Measurements from ENCODE around the gene ADGRD1. TPM values are rescaled to one million over a fixed set of nuclear protein-coding genes. Genes with fewer than 3 reads are reported as not detected.

ADGRD1 gene
- polyA plus RNA-seq, 1 experiment: 68.5 TPM

- no peak for TF ChIP-seq CTCF (IDR thresholded peaks at IDR 0.05; ENCODE audit: insufficient read depth, low read depth, low read length)
- Histone ChIP-seq H3K27me3 (ENCODE audit: control insufficient read depth, insufficient read depth, low read length) (no peaks in the 10 kb centered on the region), H3K36me3 (ENCODE audit: control insufficient read depth, insufficient read depth, low read length) (peaks cover 5% of the 10 kb centered on the region; the same call in 1 of the 2 replicates), H3K4me3 (ENCODE audit: low read depth, low read length) (no peak overlapping the region)
- no peak for DNase-seq (ENCODE audit: low read depth)
- CTCF ChIA-PET: no interaction called here
- POLR2A ChIA-PET: interaction anchor here (0.6 kb wide), 1 partner anchor 18 kb away, joined by 3 read pairs; no protein-coding TSS in a partner anchor
These were observed 28.2 kb downstream of the ADGRD1 start for GRCh38 chr12:130981911-130982310.

GRCh38 chr12:130982565-130983225, 29.0 kb downstream of the ADGRD1 start:
- CTCF ChIA-PET: interaction anchor here (0.6 kb wide), 1 partner anchor 37 kb away, joined by 7 read pairs; no protein-coding TSS in a partner anchor
- H3K27me3 ChIP-seq (ENCODE audit: control insufficient read depth, insufficient read depth, low read length): no peaks in the 10 kb centered on the region
- H3K4me3 ChIP-seq (ENCODE audit: low read depth, low read length): no peak overlapping the region
- TF ChIP-seq CTCF (IDR thresholded peaks at IDR 0.05; ENCODE audit: insufficient read depth, low read depth, low read length): no peak
- no peak for DNase-seq (ENCODE audit: low read depth)
- POLR2A ChIA-PET: interaction anchor here (0.6 kb wide), 1 partner anchor 19 kb away, joined by 3 read pairs; no protein-coding TSS in a partner anchor
- H3K36me3 ChIP-seq (ENCODE audit: control insufficient read depth, insufficient read depth, low read length): 0 out of 2 replicates have a peak, but pooled peaks cover 3% of the 10 kb centered on the region

- no peak for DNase-seq (ENCODE audit: low read depth)
- H3K36me3 ChIP-seq (ENCODE audit: control insufficient read depth, insufficient read depth, low read length): peaks cover 4% of the 10 kb centered on the region; the same call in 1 of the 2 replicates
- CTCF ChIA-PET: no interaction called here
- H3K4me3 ChIP-seq (ENCODE audit: low read depth, low read length): no peak overlapping the region
- POLR2A ChIA-PET: no interaction called here
- H3K27me3 ChIP-seq (ENCODE audit: control insufficient read depth, insufficient read depth, low read length): no peaks in the 10 kb centered on the region
- TF ChIP-seq CTCF (IDR thresholded peaks at IDR 0.05; ENCODE audit: insufficient read depth, low read depth, low read length): no peak
These were observed 29.8 kb downstream of the ADGRD1 start for GRCh38 chr12:130983328-130984017.

GRCh38 chr12:130984183-130985058, 30.7 kb downstream of the ADGRD1 start:
- CTCF ChIA-PET: no interaction called here
- no peak for TF ChIP-seq CTCF (IDR thresholded peaks at IDR 0.05; ENCODE audit: insufficient read depth, low read depth, low read length)

More at GRCh38 chr12:130984183-130985058, 30.7 kb downstream of the ADGRD1 start:
- POLR2A ChIA-PET: interaction anchor here (0.7 kb wide), 1 partner anchor 59 kb away, joined by 5 read pairs; no protein-coding TSS in a partner anchor
- H3K36me3 ChIP-seq (ENCODE audit: control insufficient read depth, insufficient read depth, low read length): peaks cover 5% of the 10 kb centered on the region; the same call in 1 of the 2 replicates
- H3K27me3 ChIP-seq (ENCODE audit: control insufficient read depth, insufficient read depth, low read length): no peaks in the 10 kb centered on the region
- no peak overlapping the region for H3K4me3 ChIP-seq (ENCODE audit: low read depth, low read length)
- DNase-seq (ENCODE audit: low read depth): no peak
